Fibroblast of lung (primary cell): ENCODE results near the gene FADD. TPM values are rescaled to one million over a fixed set of nuclear protein-coding genes. Genes with fewer than 3 reads are reported as not detected.

Experiments used
- DNase-seq, 2 donors: peaks; one replicate each; pipeline versions ENCODE4 v3.0.0 to v3.0.0-alpha.2; 2010; ENCODE audit warnings: low read depth in 2 of 2
- H2AFZ ChIP-seq: 2 replicates; pipeline ENCODE4 v1.5.1; 2012; ENCODE audit warnings: low read length, control low read depth, inconsistent platforms
- H3K27ac ChIP-seq: 2 replicates; pipeline ENCODE4 v1.5.1; 2011; ENCODE audit warnings: low read length, control low read depth; ENCODE audit not compliant: insufficient read depth
- H3K27me3 ChIP-seq: 2 replicates; pipeline ENCODE4 v1.5.1; 2011; ENCODE audit warnings: mild to moderate bottlenecking, low read length; ENCODE audit not compliant: control insufficient read depth, insufficient read depth
- H3K36me3 ChIP-seq: 2 replicates; pipeline ENCODE4 v1.5.1; 2011; ENCODE audit warnings: low read length; ENCODE audit not compliant: control insufficient read depth, insufficient read depth
- H3K4me1 ChIP-seq: 2 replicates; pipeline ENCODE4 v1.5.1; 2011; ENCODE audit warnings: low read length; ENCODE audit not compliant: control insufficient read depth, insufficient read depth; ENCODE audit errors: extremely low read depth
- H3K4me2 ChIP-seq: 2 replicates; pipeline ENCODE4 v1.5.1; 2011; ENCODE audit warnings: low read length, control low read depth; ENCODE audit not compliant: insufficient read depth; ENCODE audit errors: extremely low read depth
- H3K4me3 ChIP-seq, 4 experiments: fragments of 200-600 bp in 1 of 4; sonication (generic) in 1 of 4; replicated peaks in 1 of 4; 2 replicates each; pipeline ENCODE4 v1.5.1; 2011 to 2016; ENCODE audit warnings: low read length in 4 of 4, low read depth in 3 of 4, mild to moderate bottlenecking in 3 of 4, control low read depth in 2 of 4, inconsistent platforms in 1 of 4, mixed read lengths in 1 of 4; ENCODE audit not compliant: insufficient read depth in 1 of 4; ENCODE audit errors: control extremely low read depth in 1 of 4
- H3K79me2 ChIP-seq: 2 replicates; pipeline ENCODE4 v1.5.1; 2012; ENCODE audit warnings: mild to moderate bottlenecking, low read length, inconsistent platforms; ENCODE audit not compliant: control insufficient read depth, insufficient read depth
- H3K9ac ChIP-seq: 2 replicates; pipeline ENCODE4 v1.5.1; 2011; ENCODE audit warnings: mild to moderate bottlenecking, low read length, control low read depth; ENCODE audit not compliant: insufficient read depth
- H3K9me3 ChIP-seq: 2 replicates; pipeline ENCODE4 v1.5.1; 2012; ENCODE audit warnings: low read depth, low read length; ENCODE audit not compliant: control insufficient read depth, insufficient read depth
- H4K20me1 ChIP-seq: 2 replicates; pipeline ENCODE4 v1.5.1; 2011; ENCODE audit warnings: low read length; ENCODE audit not compliant: control insufficient read depth, insufficient read depth; ENCODE audit errors: extremely low read depth
- EZH2 ChIP-seq: IDR thresholded peaks from 2 replicates; pipeline ENCODE4 v1.5.1; 2012; ENCODE audit warnings: low read length, control low read depth, mild to moderate bottlenecking; ENCODE audit errors: missing control alignments
- polyA plus RNA-seq, 2 donors: library from polyadenylated mRNA; depleted of rRNA in 1 of 2; stranded (reverse) in 1 of 2; unstranded in 1 of 2; fragments of >200 nt; gene quantifications; 2 replicates each; pipeline ENCODE4 v1.2.1, GENCODE V29; 2011 to 2012; ENCODE audit warnings: missing spikeins in 1 of 2
- total RNA-seq: library from RNA; depleted of rRNA; stranded (reverse); fragments of >200 nt; gene quantifications from 2 replicates; pipeline ENCODE4 v1.2.1, GENCODE V29; 2014
- TF ChIP-seq, protein P1 (sequence below), 2 donors: IDR thresholded peaks in 1 of 2; conservative IDR thresholded peaks in 1 of 2; 1 replicate in 1 of 2; 2 replicates in 1 of 2; pipeline ENCODE4 v1.5.1; 2011 to 2012; ENCODE audit warnings: low read length in 2 of 2, control low read depth in 1 of 2, inconsistent platforms in 1 of 2, low read depth in 1 of 2, mild to moderate bottlenecking in 1 of 2

FADD gene
- total and polyA plus RNA-seq, 2 donors (not counting 1 experiment from before 2014, with no cell fraction given) = 26.3 to 32.0 TPM

DNA sequence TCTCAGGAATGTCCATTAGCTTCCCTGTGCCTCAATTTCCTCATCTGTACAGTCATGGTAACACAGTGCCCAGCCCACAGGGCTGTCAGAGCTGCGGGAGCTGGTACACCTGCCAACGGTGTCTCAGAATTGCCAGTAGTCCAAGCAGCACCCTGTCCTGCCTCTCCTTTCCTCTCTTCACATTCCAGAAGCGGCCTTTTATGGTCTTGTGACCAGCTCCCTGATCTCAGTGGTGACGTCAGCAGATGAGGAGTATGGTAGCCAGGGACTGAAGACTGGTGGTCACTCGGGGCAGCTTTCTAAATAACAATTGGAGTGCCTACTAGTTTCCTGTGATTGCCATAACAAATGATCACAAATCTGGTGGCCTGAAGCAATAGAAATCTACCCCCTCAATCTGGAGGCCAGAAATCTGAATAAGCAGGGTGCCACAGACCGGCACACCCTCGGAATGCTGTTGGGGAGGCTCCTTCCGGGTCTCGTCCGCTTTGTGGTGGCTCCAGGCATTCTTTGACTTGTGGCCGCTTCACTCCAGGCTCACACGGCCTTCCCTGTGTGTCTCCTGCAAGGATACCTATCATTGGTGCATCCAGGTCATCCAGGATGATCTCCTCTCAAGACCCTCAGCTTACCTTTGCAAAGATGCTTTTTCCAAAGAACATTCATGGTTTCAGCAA lies 2.1 kb downstream of the FADD start:
- no peak overlapping the region for H3K9ac ChIP-seq

DNA sequence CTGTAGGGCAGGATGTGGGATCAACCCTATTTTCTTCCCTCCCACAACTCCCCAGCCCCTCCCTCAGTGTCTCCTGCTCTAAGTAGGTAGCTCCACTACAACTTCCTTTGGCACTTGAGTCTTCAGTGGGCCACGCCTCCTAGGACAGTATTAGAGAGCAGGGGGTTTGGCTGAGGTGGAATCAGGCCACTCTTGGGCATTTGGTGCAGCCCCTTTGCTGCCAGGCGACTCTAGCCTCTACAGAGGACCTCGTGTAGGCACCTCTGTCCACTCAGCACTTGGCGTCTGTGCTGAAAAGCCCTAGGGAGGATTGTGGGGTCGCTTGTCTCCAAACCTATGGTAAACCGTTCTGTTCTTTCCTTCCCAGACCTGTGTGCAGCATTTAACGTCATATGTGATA lies 2.7 kb downstream of the FADD start:
- Histone ChIP-seq H3K4me2 (no peak overlapping the region), H2AFZ (no peak overlapping the region), H3K36me3 (peaks cover 16% of the 10 kb centered on the region), H3K9me3 (no peaks in the 10 kb centered on the region), H3K79me2 (peaks cover 40% of the 10 kb centered on the region), H3K27me3 (no peaks in the 10 kb centered on the region), H3K4me3 (no peak overlapping the region), H3K9ac (no peak overlapping the region), H3K4me1 (peaks cover 9% of the 10 kb centered on the region), H4K20me1 (no peaks in the 10 kb centered on the region), H3K27ac (no peak overlapping the region)
- TF ChIP-seq EZH2 = no peak
- TF ChIP-seq, protein P1, sequence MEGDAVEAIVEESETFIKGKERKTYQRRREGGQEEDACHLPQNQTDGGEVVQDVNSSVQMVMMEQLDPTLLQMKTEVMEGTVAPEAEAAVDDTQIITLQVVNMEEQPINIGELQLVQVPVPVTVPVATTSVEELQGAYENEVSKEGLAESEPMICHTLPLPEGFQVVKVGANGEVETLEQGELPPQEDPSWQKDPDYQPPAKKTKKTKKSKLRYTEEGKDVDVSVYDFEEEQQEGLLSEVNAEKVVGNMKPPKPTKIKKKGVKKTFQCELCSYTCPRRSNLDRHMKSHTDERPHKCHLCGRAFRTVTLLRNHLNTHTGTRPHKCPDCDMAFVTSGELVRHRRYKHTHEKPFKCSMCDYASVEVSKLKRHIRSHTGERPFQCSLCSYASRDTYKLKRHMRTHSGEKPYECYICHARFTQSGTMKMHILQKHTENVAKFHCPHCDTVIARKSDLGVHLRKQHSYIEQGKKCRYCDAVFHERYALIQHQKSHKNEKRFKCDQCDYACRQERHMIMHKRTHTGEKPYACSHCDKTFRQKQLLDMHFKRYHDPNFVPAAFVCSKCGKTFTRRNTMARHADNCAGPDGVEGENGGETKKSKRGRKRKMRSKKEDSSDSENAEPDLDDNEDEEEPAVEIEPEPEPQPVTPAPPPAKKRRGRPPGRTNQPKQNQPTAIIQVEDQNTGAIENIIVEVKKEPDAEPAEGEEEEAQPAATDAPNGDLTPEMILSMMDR (conservative IDR thresholded peaks at IDR 0.05 in 1 of 2, IDR thresholded peaks at IDR 0.05 in 1 of 2; ENCODE audit: low read depth in 1 of 2, low read length in 2 of 2) = no peak
- no peak for DNase-seq

More for the DNA sequence above, 2.1 kb downstream of the FADD start:
- Histone ChIP-seq H2AFZ (no peak overlapping the region), H3K4me3 (peak overlapping the region in 3 of 4 experiments; percentile 93 to 98 (median 96)), H3K9me3 (no peaks in the 10 kb centered on the region), H3K79me2 (peaks cover 40% of the 10 kb centered on the region), H3K27ac (peak overlapping the region; percentile 94), H3K4me2 (peak overlapping the region; percentile 92), H3K4me1 (peaks cover 9% of the 10 kb centered on the region), H4K20me1 (no peaks in the 10 kb centered on the region), H3K27me3 (no peaks in the 10 kb centered on the region), H3K36me3 (peaks cover 16% of the 10 kb centered on the region)
- peak in 1 of 2 donors; percentile 36 for DNase-seq
- TF ChIP-seq, protein P1 (conservative IDR thresholded peaks at IDR 0.05 in 1 of 2, IDR thresholded peaks at IDR 0.05 in 1 of 2; ENCODE audit: low read depth in 1 of 2, low read length in 2 of 2) = no peak
- TF ChIP-seq EZH2 = no peak

DNA sequence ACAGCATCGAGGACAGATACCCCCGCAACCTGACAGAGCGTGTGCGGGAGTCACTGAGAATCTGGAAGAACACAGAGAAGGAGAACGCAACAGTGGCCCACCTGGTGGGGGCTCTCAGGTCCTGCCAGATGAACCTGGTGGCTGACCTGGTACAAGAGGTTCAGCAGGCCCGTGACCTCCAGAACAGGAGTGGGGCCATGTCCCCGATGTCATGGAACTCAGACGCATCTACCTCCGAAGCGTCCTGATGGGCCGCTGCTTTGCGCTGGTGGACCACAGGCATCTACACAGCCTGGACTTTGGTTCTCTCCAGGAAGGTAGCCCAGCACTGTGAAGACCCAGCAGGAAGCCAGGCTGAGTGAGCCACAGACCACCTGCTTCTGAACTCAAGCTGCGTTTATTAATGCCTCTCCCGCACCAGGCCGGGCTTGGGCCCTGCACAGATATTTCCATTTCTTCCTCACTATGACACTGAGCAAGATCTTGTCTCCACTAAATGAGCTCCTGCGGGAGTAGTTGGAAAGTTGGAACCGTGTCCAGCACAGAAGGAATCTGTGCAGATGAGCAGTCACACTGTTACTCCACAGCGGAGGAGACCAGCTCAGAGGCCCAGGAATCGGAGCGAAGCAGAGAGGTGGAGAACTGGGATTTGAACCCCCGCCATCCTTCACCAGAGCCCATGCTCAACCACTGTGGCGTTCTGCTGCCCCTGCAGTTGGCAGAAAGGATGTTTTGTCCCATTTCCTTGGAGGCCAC lies 3.3 kb downstream of the FADD start:
- Histone ChIP-seq H3K27me3 (no peaks in the 10 kb centered on the region), H2AFZ (no peak overlapping the region), H3K9ac (no peak overlapping the region), H3K4me3 (no peak overlapping the region), H3K36me3 (peaks cover 16% of the 10 kb centered on the region), H3K9me3 (no peaks in the 10 kb centered on the region), H3K79me2 (peaks cover 40% of the 10 kb centered on the region), H3K4me1 (peaks cover 9% of the 10 kb centered on the region), H4K20me1 (no peaks in the 10 kb centered on the region), H3K4me2 (no peak overlapping the region), H3K27ac (no peak overlapping the region)
- TF ChIP-seq, protein P1 (conservative IDR thresholded peaks at IDR 0.05 in 1 of 2, IDR thresholded peaks at IDR 0.05 in 1 of 2; ENCODE audit: low read depth in 1 of 2, low read length in 2 of 2) = no peak
- no peak for TF ChIP-seq EZH2
- DNase-seq = no peak
